HG03060 (cell line): Measurements from ENCODE around the gene NEB.
"Not testable (repeated sequence)": the region's sequence is repeated elsewhere in the genome, so short reads cannot be mapped to it uniquely, and the experiment has no call there.

Experiments used
- ATAC-seq: cut with Tn5 transposase; IDR thresholded peaks from one replicate; pipeline ENCODE4 v1.9.1; 2021; ENCODE audit warnings: low read depth, moderate number of reproducible peaks; ENCODE audit not compliant: unreplicated experiment

The NEB gene

GRCh38 chr2:151711025-151711424 lies 23.3 kb downstream of the NEB start:
- ATAC-seq = no peak

GRCh38 chr2:151708788-151709187 lies 25.5 kb downstream of the NEB start:
- no peak for ATAC-seq

GRCh38 chr2:151707857-151708256 lies 26.4 kb downstream of the NEB start:
- ATAC-seq = no peak

GRCh38 chr2:151704480-151704961 lies 29.8 kb downstream of the NEB start:
- not testable (repeated sequence) for ATAC-seq

- ATAC-seq = not testable (repeated sequence)
Observed at GRCh38 chr2:151698134-151698533, 36.1 kb downstream of the NEB start.

GRCh38 chr2:151695778-151696177 lies 38.5 kb downstream of the NEB start:
- ATAC-seq = no peak

GRCh38 chr2:151691631-151692030 lies 42.6 kb downstream of the NEB start:
- ATAC-seq = no peak

GRCh38 chr2:151688719-151689118 lies 45.6 kb downstream of the NEB start:
- ATAC-seq = no peak

GRCh38 chr2:151682459-151683003 lies 51.7 kb downstream of the NEB start:
- no peak for ATAC-seq

- ATAC-seq = no peak
Observed at GRCh38 chr2:151681051-151681450, 53.2 kb downstream of the NEB start.

- ATAC-seq = no peak
Observed at GRCh38 chr2:151679994-151680393, 54.3 kb downstream of the NEB start.

- ATAC-seq = no peak
Observed at GRCh38 chr2:151678849-151679248, 55.4 kb downstream of the NEB start.

GRCh38 chr2:151673016-151673415 lies 61.3 kb downstream of the NEB start:
- ATAC-seq = no peak

- no peak for ATAC-seq
Observed at GRCh38 chr2:151672277-151672676, 62.0 kb downstream of the NEB start.

- ATAC-seq = no peak
Observed at GRCh38 chr2:151670846-151671597, 63.3 kb downstream of the NEB start.

GRCh38 chr2:151670346-151670745 lies 63.9 kb downstream of the NEB start:
- ATAC-seq = no peak

GRCh38 chr2:151669585-151670081 lies 64.6 kb downstream of the NEB start:
- no peak for ATAC-seq

GRCh38 chr2:151668737-151669136 lies 65.5 kb downstream of the NEB start:
- no peak for ATAC-seq

GRCh38 chr2:151665959-151666358 lies 68.3 kb downstream of the NEB start:
- ATAC-seq = no peak

GRCh38 chr2:151664520-151664919 lies 69.8 kb downstream of the NEB start:
- no peak for ATAC-seq

- ATAC-seq = no peak
Observed at GRCh38 chr2:151661625-151662024, 72.7 kb downstream of the NEB start.

- ATAC-seq = no peak
Observed at GRCh38 chr2:151658081-151658480, 76.2 kb downstream of the NEB start.
